Smooth muscle cell (in vitro differentiated cells): ENCODE measurements around the gene ZBTB24. TPM values are rescaled to one million over a fixed set of nuclear protein-coding genes. Genes with fewer than 3 reads are reported as not detected.
A peak's percentile ranks its signal among the peaks of the same experiment; 100 is the strongest.

Source experiments
- DNase-seq: peaks from one replicate; lab custom pipeline; 2025; ENCODE audit not compliant: unreplicated experiment; lab: John Stamatoyannopoulos, UW
- H2AFZ ChIP-seq: fragments of 200-600 bp; sonication (generic); 2 replicates; pipeline ENCODE4 v1.6.0; 2016; ENCODE audit warnings: antibody characterized with exemption, low read depth, mild to moderate bottlenecking
- H3F3A ChIP-seq: fragments of 200-600 bp; sonication (generic); 2 replicates; pipeline ENCODE4 v1.6.0; 2017; ENCODE audit warnings: antibody characterized with exemption, low read depth
- H3K27ac ChIP-seq: fragments of 200-600 bp; sonication (generic); 2 replicates; pipeline ENCODE4 v1.5.1; 2016; ENCODE audit warnings: low read depth, mild to moderate bottlenecking
- H3K27me3 ChIP-seq: fragments of 200-600 bp; sonication (generic); 2 replicates; pipeline ENCODE4 v1.6.1; 2016; ENCODE audit warnings: low read depth, mild to moderate bottlenecking
- H3K36me3 ChIP-seq: fragments of 200-600 bp; sonication (generic); 2 replicates; pipeline ENCODE4 v1.5.1; 2016; ENCODE audit warnings: low read depth
- H3K4me1 ChIP-seq: fragments of 200-600 bp; sonication (generic); 2 replicates; pipeline ENCODE4 v1.5.1; 2016; ENCODE audit warnings: low read depth
- H3K4me2 ChIP-seq: fragments of 200-600 bp; sonication (generic); 2 replicates; pipeline ENCODE4 v1.6.0; 2016; ENCODE audit warnings: mild to moderate bottlenecking
- H3K4me3 ChIP-seq: fragments of 200-600 bp; sonication (generic); 2 replicates; pipeline ENCODE4 v1.5.1; 2016; ENCODE audit warnings: mild to moderate bottlenecking
- H3K79me2 ChIP-seq: fragments of 200-600 bp; sonication (generic); 2 replicates; pipeline ENCODE4 v1.6.0; 2016; ENCODE audit warnings: low read depth, mild to moderate bottlenecking
- H3K9ac ChIP-seq: fragments of 200-600 bp; sonication (generic); 2 replicates; pipeline ENCODE4 v1.6.0; 2016; ENCODE audit warnings: low read depth
- H3K9me3 ChIP-seq: fragments of 200-600 bp; sonication (generic); replicated peaks from 2 replicates; pipeline ENCODE4 v1.5.1; 2016; ENCODE audit warnings: low read depth
- H4K20me1 ChIP-seq: fragments of 200-600 bp; sonication (generic); 2 replicates; pipeline ENCODE4 v1.6.0; 2016; ENCODE audit warnings: low read depth
- WGBS: methylation state at CpG from one replicate; pipeline ENCODE4 v1.1.7; 2016; ENCODE audit warnings: low lambda C conversion rate; 5-methylcytosine and 5-hydroxymethylcytosine counted together
- polyA plus RNA-seq: library from polyadenylated mRNA; unstranded; fragments of >200 nt; fragmentation: Nextera tagmentation; extraction: Ambion mirVana; gene quantifications from 2 replicates; pipeline ENCODE4 v1.2.1, GENCODE V29; 2016
- total RNA-seq: library from RNA; depleted of rRNA; stranded (reverse); fragments of >200 nt; gene quantifications from 2 replicates; pipeline ENCODE4 v1.2.3, GENCODE V29; 2014
- TF ChIP-seq, protein P1 (sequence below): fragments of 200-600 bp; sonication (generic); IDR thresholded peaks from 2 replicates; pipeline ENCODE4 v1.5.1; 2017; ENCODE audit warnings: borderline replicate concordance, mild to moderate bottlenecking, antibody characterized with exemption; ENCODE audit not compliant: insufficient read depth, poor library complexity, severe bottlenecking

Gene ZBTB24
- total and polyA plus RNA-seq, 2 experiments from 2014 or later: 1.3 to 6.6 TPM

DNA sequence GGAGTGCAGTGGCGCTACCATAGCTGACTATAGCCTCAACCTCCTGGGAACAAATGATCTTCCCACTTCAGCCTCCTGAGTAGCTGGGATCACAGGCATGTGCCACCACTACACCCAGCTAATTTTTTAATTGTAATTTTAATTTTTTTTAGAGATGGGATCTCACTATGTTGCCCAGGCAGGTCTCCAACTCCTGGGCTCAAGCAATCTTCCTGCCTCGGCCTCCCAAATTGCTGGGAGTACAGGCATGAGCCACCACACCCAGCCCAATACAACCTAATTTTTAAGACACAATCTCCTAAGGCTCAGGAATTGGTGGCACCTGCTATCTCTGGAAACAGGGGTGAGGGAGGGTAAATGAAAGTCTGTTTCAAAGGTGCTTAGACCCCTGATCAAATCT is 5.8 kb downstream of the ZBTB24 start:
- no peaks in the 10 kb centered on the region for H3K27me3 ChIP-seq

DNA sequence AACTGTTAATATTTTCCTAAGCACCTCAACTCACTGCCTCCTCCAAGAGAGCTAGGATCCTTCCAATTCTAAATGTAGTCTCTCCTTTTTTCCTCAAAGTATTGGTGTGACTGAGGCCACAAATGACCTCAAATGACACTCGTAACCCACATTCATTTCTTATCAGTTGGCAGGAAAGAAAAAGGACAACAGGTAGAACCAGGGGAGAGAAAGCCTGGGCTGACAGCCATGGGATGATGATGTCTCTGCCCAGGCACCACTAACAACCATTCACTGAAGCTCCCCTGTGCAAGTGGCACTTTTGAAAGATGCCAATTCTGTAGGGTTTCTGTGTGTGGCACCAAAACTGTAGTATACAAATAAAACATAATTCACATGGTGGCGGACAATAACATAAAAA is 7.4 kb downstream of the ZBTB24 start:
- H3K4me1 ChIP-seq: peaks cover 21% of the 10 kb centered on the region
- H3F3A ChIP-seq: no peaks in the 10 kb centered on the region
- H3K36me3 ChIP-seq: no peaks in the 10 kb centered on the region
- DNase-seq: no peak
- no peak overlapping the region for H3K9ac ChIP-seq
- no peak overlapping the region for H2AFZ ChIP-seq
- WGBS: 96% methylated on average over 2 of the region's 2 CpGs
- TF ChIP-seq, protein P1, sequence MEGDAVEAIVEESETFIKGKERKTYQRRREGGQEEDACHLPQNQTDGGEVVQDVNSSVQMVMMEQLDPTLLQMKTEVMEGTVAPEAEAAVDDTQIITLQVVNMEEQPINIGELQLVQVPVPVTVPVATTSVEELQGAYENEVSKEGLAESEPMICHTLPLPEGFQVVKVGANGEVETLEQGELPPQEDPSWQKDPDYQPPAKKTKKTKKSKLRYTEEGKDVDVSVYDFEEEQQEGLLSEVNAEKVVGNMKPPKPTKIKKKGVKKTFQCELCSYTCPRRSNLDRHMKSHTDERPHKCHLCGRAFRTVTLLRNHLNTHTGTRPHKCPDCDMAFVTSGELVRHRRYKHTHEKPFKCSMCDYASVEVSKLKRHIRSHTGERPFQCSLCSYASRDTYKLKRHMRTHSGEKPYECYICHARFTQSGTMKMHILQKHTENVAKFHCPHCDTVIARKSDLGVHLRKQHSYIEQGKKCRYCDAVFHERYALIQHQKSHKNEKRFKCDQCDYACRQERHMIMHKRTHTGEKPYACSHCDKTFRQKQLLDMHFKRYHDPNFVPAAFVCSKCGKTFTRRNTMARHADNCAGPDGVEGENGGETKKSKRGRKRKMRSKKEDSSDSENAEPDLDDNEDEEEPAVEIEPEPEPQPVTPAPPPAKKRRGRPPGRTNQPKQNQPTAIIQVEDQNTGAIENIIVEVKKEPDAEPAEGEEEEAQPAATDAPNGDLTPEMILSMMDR: no peak
- H3K4me2 ChIP-seq: no peak overlapping the region
- no peak overlapping the region for H3K4me3 ChIP-seq
- H3K27ac ChIP-seq: no peak overlapping the region
- H3K27me3 ChIP-seq: no peaks in the 10 kb centered on the region
- peaks cover 35% of the 10 kb centered on the region for H4K20me1 ChIP-seq
- peaks cover 12% of the 10 kb centered on the region for H3K79me2 ChIP-seq
- H3K9me3 ChIP-seq: no peaks in the 10 kb centered on the region

More for the DNA sequence above, 5.8 kb downstream of the ZBTB24 start:
- Histone ChIP-seq H3K36me3 (no peaks in the 10 kb centered on the region), H4K20me1 (peaks cover 36% of the 10 kb centered on the region), H3K4me1 (peaks cover 24% of the 10 kb centered on the region), H3K4me2 (no peak overlapping the region), H3F3A (no peaks in the 10 kb centered on the region), H3K27ac (peak overlapping the region; percentile 76), H3K9ac (no peak overlapping the region), H3K79me2 (peaks cover 17% of the 10 kb centered on the region), H3K4me3 (no peak overlapping the region), H2AFZ (no peak overlapping the region), H3K9me3 (no peaks in the 10 kb centered on the region)
- DNase-seq: no peak
- WGBS: 98% methylated on average over 2 of the region's 2 CpGs
- TF ChIP-seq, protein P1: no peak

DNA sequence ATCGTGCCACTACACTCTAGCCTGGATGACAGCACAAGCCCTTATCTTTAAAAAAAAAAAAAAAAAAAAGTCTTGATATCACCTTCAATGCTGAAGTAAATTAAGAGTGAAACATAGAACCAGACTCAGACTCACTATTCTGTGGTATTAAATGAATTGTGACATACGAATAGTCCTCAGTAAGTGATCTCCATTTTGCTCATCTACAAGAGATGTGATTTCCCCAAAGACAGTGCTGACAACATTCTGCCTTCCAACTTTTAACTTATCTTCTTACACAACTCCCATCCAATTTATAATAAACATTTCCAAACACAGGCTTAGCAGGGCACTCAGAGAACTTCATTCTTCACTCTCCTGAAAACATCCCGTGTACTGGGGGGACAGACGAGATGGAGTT is 8.0 kb downstream of the ZBTB24 start:
- TF ChIP-seq, protein P1: no peak
- Histone ChIP-seq H3K4me1 (peaks cover 15% of the 10 kb centered on the region), H3K9me3 (no peaks in the 10 kb centered on the region), H3K36me3 (no peaks in the 10 kb centered on the region), H3K79me2 (peaks cover 6% of the 10 kb centered on the region), H3K9ac (no peak overlapping the region), H3K27me3 (no peaks in the 10 kb centered on the region), H2AFZ (no peak overlapping the region), H4K20me1 (peaks cover 32% of the 10 kb centered on the region), H3K4me3 (no peak overlapping the region), H3K27ac (no peak overlapping the region), H3F3A (no peaks in the 10 kb centered on the region), H3K4me2 (no peak overlapping the region)
- 88% methylated on average over 4 of the region's 4 CpGs for WGBS
- no peak for DNase-seq

DNA sequence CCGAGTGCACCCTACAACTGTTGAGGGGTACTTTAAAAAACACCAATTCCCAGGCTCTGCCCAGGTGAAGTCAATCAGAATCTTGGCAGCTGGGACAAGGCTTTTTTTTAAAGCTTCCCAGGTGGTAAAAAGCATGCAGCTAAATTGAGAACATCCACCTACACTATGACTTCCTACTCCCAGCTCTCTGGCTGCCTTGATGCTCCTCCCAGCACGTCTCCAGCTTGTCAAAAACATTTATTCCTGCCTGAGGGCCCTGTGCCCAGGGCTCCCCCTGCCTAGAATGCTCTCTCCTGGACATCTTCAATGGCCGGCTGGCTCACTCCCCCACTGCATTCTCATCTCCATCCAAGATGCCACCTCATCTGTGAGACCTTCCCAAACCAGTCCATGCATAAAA is 9.9 kb downstream of the ZBTB24 start:
- WGBS: 95% methylated on average over 3 of the region's 3 CpGs
- Histone ChIP-seq H3K9me3 (no peaks in the 10 kb centered on the region), H3K4me3 (no peak overlapping the region), H3K4me1 (peaks cover 2% of the 10 kb centered on the region), H3K9ac (no peak overlapping the region), H3K79me2 (peaks cover 4% of the 10 kb centered on the region), H3F3A (no peaks in the 10 kb centered on the region), H3K27ac (no peak overlapping the region), H3K27me3 (no peaks in the 10 kb centered on the region), H3K4me2 (no peak overlapping the region), H3K36me3 (no peaks in the 10 kb centered on the region), H2AFZ (no peak overlapping the region), H4K20me1 (peaks cover 22% of the 10 kb centered on the region)
- DNase-seq: no peak
- TF ChIP-seq, protein P1: no peak
